Measurements from ENCODE around the gene SHANK1.

The SHANK1 gene

DNA sequence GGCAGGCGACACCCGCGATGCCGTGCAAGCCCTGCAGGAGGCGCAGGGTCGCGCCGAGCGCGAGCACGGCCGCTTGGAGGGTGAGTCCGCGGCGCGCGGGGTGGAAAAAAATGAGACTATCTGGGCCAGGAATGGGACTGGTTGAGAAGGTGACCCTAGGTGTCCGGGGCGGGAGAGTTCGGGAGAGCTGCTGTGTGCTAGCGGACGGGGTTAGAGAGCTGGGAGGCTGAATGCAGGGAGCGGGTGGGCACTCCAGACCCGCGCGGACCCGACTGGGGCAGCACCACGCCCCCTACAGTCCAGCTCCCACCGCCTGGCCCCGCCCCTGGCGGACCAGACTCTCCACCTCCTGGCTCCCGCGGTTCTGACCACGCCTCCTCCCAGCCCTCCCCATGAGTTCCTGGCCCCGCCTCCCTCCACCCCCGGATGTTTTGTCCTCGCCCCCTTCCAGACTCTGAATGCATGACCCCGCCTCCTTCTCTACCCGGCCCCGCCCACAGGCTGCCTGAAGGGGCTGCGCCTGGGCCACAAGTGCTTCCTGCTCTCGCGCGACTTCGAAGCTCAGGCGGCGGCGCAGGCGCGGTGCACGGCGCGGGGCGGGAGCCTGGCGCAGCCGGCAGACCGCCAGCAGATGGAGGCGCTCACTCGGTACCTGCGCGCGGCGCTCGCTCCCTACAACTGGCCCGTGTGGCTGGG lies 5.1 kb upstream of the SHANK1 start (continued):
- TF ChIP-seq ZNF169 (tag by site-specific recombination; IDR thresholded peaks at IDR 0.05), result no peak
- TF ChIP-seq ZNF146 (tag by site-specific recombination; IDR thresholded peaks at IDR 0.05), result no peak
- TF ChIP-seq, protein P1, sequence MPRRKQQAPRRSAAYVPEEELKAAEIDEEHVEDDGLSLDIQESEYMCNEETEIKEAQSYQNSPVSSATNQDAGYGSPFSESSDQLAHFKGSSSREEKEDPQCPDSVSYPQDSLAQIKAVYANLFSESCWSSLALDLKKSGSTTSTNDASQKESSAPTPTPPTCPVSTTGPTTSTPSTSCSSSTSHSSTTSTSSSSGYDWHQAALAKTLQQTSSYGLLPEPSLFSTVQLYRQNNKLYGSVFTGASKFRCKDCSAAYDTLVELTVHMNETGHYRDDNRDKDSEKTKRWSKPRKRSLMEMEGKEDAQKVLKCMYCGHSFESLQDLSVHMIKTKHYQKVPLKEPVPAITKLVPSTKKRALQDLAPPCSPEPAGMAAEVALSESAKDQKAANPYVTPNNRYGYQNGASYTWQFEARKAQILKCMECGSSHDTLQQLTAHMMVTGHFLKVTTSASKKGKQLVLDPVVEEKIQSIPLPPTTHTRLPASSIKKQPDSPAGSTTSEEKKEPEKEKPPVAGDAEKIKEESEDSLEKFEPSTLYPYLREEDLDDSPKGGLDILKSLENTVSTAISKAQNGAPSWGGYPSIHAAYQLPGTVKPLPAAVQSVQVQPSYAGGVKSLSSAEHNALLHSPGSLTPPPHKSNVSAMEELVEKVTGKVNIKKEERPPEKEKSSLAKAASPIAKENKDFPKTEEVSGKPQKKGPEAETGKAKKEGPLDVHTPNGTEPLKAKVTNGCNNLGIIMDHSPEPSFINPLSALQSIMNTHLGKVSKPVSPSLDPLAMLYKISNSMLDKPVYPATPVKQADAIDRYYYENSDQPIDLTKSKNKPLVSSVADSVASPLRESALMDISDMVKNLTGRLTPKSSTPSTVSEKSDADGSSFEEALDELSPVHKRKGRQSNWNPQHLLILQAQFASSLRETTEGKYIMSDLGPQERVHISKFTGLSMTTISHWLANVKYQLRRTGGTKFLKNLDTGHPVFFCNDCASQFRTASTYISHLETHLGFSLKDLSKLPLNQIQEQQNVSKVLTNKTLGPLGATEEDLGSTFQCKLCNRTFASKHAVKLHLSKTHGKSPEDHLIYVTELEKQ (tag by site-specific recombination; IDR thresholded peaks at IDR 0.05; ENCODE audit: borderline replicate concordance), result no peak
- no peak for TF ChIP-seq ZNF747 (tag by site-specific recombination; IDR thresholded peaks at IDR 0.05)
- TF ChIP-seq KLF1 (tag by site-specific recombination; IDR thresholded peaks at IDR 0.05), result peak; percentile 58
- TF ChIP-seq YY2 (tag by site-specific recombination; IDR thresholded peaks at IDR 0.05), result no peak
- TF ChIP-seq, protein P2, sequence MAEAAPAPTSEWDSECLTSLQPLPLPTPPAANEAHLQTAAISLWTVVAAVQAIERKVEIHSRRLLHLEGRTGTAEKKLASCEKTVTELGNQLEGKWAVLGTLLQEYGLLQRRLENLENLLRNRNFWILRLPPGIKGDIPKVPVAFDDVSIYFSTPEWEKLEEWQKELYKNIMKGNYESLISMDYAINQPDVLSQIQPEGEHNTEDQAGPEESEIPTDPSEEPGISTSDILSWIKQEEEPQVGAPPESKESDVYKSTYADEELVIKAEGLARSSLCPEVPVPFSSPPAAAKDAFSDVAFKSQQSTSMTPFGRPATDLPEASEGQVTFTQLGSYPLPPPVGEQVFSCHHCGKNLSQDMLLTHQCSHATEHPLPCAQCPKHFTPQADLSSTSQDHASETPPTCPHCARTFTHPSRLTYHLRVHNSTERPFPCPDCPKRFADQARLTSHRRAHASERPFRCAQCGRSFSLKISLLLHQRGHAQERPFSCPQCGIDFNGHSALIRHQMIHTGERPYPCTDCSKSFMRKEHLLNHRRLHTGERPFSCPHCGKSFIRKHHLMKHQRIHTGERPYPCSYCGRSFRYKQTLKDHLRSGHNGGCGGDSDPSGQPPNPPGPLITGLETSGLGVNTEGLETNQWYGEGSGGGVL (tag by site-specific recombination; IDR thresholded peaks at IDR 0.05), result no peak
- no peak for TF ChIP-seq RBAK (tag by site-specific recombination; IDR thresholded peaks at IDR 0.05)
- no peak for TF ChIP-seq SALL2 (tag by site-specific recombination; IDR thresholded peaks at IDR 0.05; ENCODE audit: borderline replicate concordance)
- no peak for TF ChIP-seq ZNF132 (tag by site-specific recombination; IDR thresholded peaks at IDR 0.05; ENCODE audit: borderline replicate concordance)
- TF ChIP-seq ZNF155 (tag by site-specific recombination; IDR thresholded peaks at IDR 0.05), result no peak
- TF ChIP-seq PRDM4 (tag by site-specific recombination; IDR thresholded peaks at IDR 0.05), result no peak
- no peak for TF ChIP-seq MZF1 (tag by site-specific recombination; IDR thresholded peaks at IDR 0.05; ENCODE audit: borderline replicate concordance)
- peak; percentile 68 for TF ChIP-seq KLF17 (tag by site-specific recombination; IDR thresholded peaks at IDR 0.05)
- peak; percentile 95 for TF ChIP-seq SP2 (tag by site-specific recombination; IDR thresholded peaks at IDR 0.05)
- peak; percentile 93 for TF ChIP-seq ZNF362 (tag by site-specific recombination; IDR thresholded peaks at IDR 0.05)
- TF ChIP-seq ZBTB48 (tag by site-specific recombination; IDR thresholded peaks at IDR 0.05), result peak; percentile 64
- TF ChIP-seq, protein P3, sequence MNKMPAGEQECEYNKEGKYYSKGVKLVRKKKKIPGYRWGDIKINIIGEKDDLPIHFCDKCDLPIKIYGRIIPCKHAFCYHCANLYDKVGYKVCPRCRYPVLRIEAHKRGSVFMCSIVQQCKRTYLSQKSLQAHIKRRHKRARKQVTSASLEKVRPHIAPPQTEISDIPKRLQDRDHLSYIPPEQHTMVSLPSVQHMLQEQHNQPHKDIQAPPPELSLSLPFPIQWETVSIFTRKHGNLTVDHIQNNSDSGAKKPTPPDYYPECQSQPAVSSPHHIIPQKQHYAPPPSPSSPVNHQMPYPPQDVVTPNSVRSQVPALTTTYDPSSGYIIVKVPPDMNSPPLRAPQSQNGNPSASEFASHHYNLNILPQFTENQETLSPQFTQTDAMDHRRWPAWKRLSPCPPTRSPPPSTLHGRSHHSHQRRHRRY (tag by site-specific recombination; IDR thresholded peaks at IDR 0.05), result no peak
- TF ChIP-seq ZNF138 (tag by site-specific recombination; IDR thresholded peaks at IDR 0.05; ENCODE audit: borderline replicate concordance), result no peak
- TF ChIP-seq ZSCAN30 (tag by site-specific recombination; IDR thresholded peaks at IDR 0.05), result no peak
- no peak for TF ChIP-seq ZNF433 (tag by site-specific recombination; IDR thresholded peaks at IDR 0.05; ENCODE audit: low read depth)
- no peak for TF ChIP-seq ZNF416 (tag by site-specific recombination; IDR thresholded peaks at IDR 0.05)
- TF ChIP-seq ZNF214 (tag by site-specific recombination; IDR thresholded peaks at IDR 0.05; ENCODE audit: borderline replicate concordance), result no peak
- TF ChIP-seq ZNF558 (tag by site-specific recombination; IDR thresholded peaks at IDR 0.05), result no peak
- TF ChIP-seq ZNF768 (tag by site-specific recombination; IDR thresholded peaks at IDR 0.05), result no peak; the same call in 1 of the 2 replicates
- TF ChIP-seq REPIN1 (tag by site-specific recombination; IDR thresholded peaks at IDR 0.05; ENCODE audit: low read depth), result 0 out of 2 replicates have a peak, but pooled peaks have one; percentile 37
- no peak for TF ChIP-seq ZBTB8A (tag by site-specific recombination; IDR thresholded peaks at IDR 0.05)
- no peak for TF ChIP-seq ZNF560 (tag by site-specific recombination; IDR thresholded peaks at IDR 0.05; ENCODE audit: borderline replicate concordance)
- no peak for TF ChIP-seq ZNF623 (tag by site-specific recombination; IDR thresholded peaks at IDR 0.05)
- TF ChIP-seq SCRT2 (tag by site-specific recombination; IDR thresholded peaks at IDR 0.05), result peak; percentile 98
